ENCODE results near the gene GSG1L. TPM values are rescaled to one million over a fixed set of nuclear protein-coding genes. Genes with fewer than 3 reads are reported as not detected.

The GSG1L gene
- total and polyA plus RNA-seq, 2 of the 13 experiments (the other 11 are each of a cell fraction or from before 2014, with no cell fraction given), result not detected

GRCh38 chr16:27773344-27773743 is 290.2 kb downstream of the GSG1L start:
- POLR2A ChIA-PET, result no interaction called here
- no peaks in the 10 kb centered on the region for H3K4me1 ChIP-seq (ENCODE audit: insufficient read depth, low read length)
- no peak for FAIRE-seq

GRCh38 chr16:27772093-27772825 is 291.3 kb downstream of the GSG1L start:
- H3K4me2 ChIP-seq (ENCODE audit: low read depth, low read length), result no peak overlapping the region
- no TSS peak for BruUV-seq (replicated peaks)
- H3K9me3 ChIP-seq (ENCODE audit: low read length), result no peaks in the 10 kb centered on the region
- H3K9ac ChIP-seq (ENCODE audit: insufficient read depth, low read depth, low read length), result no peak overlapping the region
- ChIA-PET CTCF (ENCODE audit: low intra/inter-chr PET ratio, low total read pairs) (no interaction called here), POLR2A (no interaction called here)
- H3K27ac ChIP-seq (ENCODE audit: extremely low read length, insufficient read depth, low read length), result no peak overlapping the region
- H4K20me1 ChIP-seq (ENCODE audit: insufficient read depth, low read length), result no peaks in the 10 kb centered on the region
- H3K4me1 ChIP-seq (ENCODE audit: insufficient read depth, low read length), result no peaks in the 10 kb centered on the region
- ATAC-seq (no peak), DNase-seq (ENCODE audit: low spot score) (no peak), FAIRE-seq (no peak)
- in situ Hi-C loops (cut with HindIII; ENCODE audit: extremely low pct_ligation_motif_present, low pct_unique_long_range_greater_than_20kb), result no loop called here
- WGBS (ENCODE audit: low lambda C conversion rate), result 90% methylated on average over 5 of the region's 8 CpGs
- intact Hi-C loops (cut with micrococcal nuclease; ENCODE audit: unreplicated experiment), result no loop called here
- H2AFZ ChIP-seq (ENCODE audit: low read length), result no peak overlapping the region
- H3K79me2 ChIP-seq (ENCODE audit: insufficient read depth, low read length), result no peaks in the 10 kb centered on the region
- TF ChIP-seq ZNF543 (CRISPR knock-in tag; IDR thresholded peaks at IDR 0.05) (no peak), ZNF724P (CRISPR knock-in tag; IDR thresholded peaks at IDR 0.05; ENCODE audit: borderline replicate concordance) (no peak), ZNF768 (CRISPR knock-in tag; IDR thresholded peaks at IDR 0.05) (peak; percentile 43; the same call in 1 of the 2 replicates), ZBTB7B (CRISPR knock-in tag; IDR thresholded peaks at IDR 0.05) (no peak), GATAD1 (CRISPR knock-in tag; IDR thresholded peaks at IDR 0.05) (no peak), ZNF629 (CRISPR knock-in tag; conservative IDR thresholded peaks at IDR 0.05) (peak; percentile 83), YEATS2 (CRISPR knock-in tag; IDR thresholded peaks at IDR 0.05; ENCODE audit: borderline replicate concordance) (no peak), PHF21A (CRISPR knock-in tag; IDR thresholded peaks at IDR 0.05) (no peak), GMEB1 (CRISPR knock-in tag; IDR thresholded peaks at IDR 0.05; ENCODE audit: borderline replicate concordance) (no peak)
- H3K27me3 ChIP-seq (ENCODE audit: control insufficient read depth in 1 of 2, insufficient read depth in 2 of 2, low read length in 2 of 2), result no peaks in the 10 kb centered on the region
- peaks cover 0 to 4% of the 10 kb centered on the region in 2 experiments; a peak in 1 of 5 replicates for H3K36me3 ChIP-seq (replicated peaks in 1 of 2; ENCODE audit: control insufficient read depth in 1 of 2, insufficient read depth in 2 of 2, low read length in 2 of 2)
- no peak overlapping the region for H3K4me3 ChIP-seq (replicated peaks in 1 of 3; ENCODE audit: insufficient read depth in 1 of 3, low read depth in 2 of 3, low read length in 3 of 3)

More at GRCh38 chr16:27773344-27773743, 290.2 kb downstream of the GSG1L start:
- 97% methylated on average over 4 of the region's 4 CpGs for WGBS (ENCODE audit: low lambda C conversion rate)
- ATAC-seq, result no peak
- Histone ChIP-seq H3K4me3 (replicated peaks in 1 of 3; ENCODE audit: insufficient read depth in 1 of 3, low read depth in 2 of 3, low read length in 3 of 3) (no peak overlapping the region), H4K20me1 (ENCODE audit: insufficient read depth, low read length) (no peaks in the 10 kb centered on the region), H2AFZ (ENCODE audit: low read length) (no peak overlapping the region), H3K4me2 (ENCODE audit: low read depth, low read length) (no peak overlapping the region), H3K27me3 (ENCODE audit: control insufficient read depth in 1 of 2, insufficient read depth in 2 of 2, low read length in 2 of 2) (no peaks in the 10 kb centered on the region), H3K9ac (ENCODE audit: insufficient read depth, low read depth, low read length) (no peak overlapping the region), H3K36me3 (replicated peaks in 1 of 2; ENCODE audit: control insufficient read depth in 1 of 2, insufficient read depth in 2 of 2, low read length in 2 of 2) (peaks cover 0 to 4% of the 10 kb centered on the region in 2 experiments; a peak in 1 of 5 replicates), H3K27ac (ENCODE audit: extremely low read length, insufficient read depth, low read length) (no peak overlapping the region), H3K79me2 (ENCODE audit: insufficient read depth, low read length) (no peaks in the 10 kb centered on the region), H3K9me3 (ENCODE audit: low read length) (no peaks in the 10 kb centered on the region)
- intact Hi-C loops (cut with micrococcal nuclease; ENCODE audit: unreplicated experiment), result no loop called here
- no TSS peak for BruUV-seq (replicated peaks)
- TF ChIP-seq IKZF5 (CRISPR knock-in tag; IDR thresholded peaks at IDR 0.05) (no peak), ESRRA (CRISPR knock-in tag; IDR thresholded peaks at IDR 0.05; ENCODE audit: low read depth) (no peak), FOXK1 (CRISPR knock-in tag; IDR thresholded peaks at IDR 0.05; ENCODE audit: borderline replicate concordance, low read depth) (no peak)
- no peak for DNase-seq (ENCODE audit: low spot score)
- CTCF ChIA-PET (ENCODE audit: low intra/inter-chr PET ratio, low total read pairs), result no interaction called here
- in situ Hi-C loops (cut with HindIII; ENCODE audit: extremely low pct_ligation_motif_present, low pct_unique_long_range_greater_than_20kb), result no loop called here

Measured in HepG2 (cell line).